GM18517 (cell line): ENCODE measurements around the gene ABHD4.
"Not testable (repeated sequence)": the region's sequence is repeated elsewhere in the genome, so short reads cannot be mapped to it uniquely, and the experiment has no call there.

Experiments
- ATAC-seq: cut with Tn5 transposase; IDR thresholded peaks from one replicate; pipeline ENCODE4 v1.9.1; 2021; ENCODE audit warnings: mild to moderate bottlenecking, moderate library complexity; ENCODE audit not compliant: unreplicated experiment

Gene ABHD4

DNA sequence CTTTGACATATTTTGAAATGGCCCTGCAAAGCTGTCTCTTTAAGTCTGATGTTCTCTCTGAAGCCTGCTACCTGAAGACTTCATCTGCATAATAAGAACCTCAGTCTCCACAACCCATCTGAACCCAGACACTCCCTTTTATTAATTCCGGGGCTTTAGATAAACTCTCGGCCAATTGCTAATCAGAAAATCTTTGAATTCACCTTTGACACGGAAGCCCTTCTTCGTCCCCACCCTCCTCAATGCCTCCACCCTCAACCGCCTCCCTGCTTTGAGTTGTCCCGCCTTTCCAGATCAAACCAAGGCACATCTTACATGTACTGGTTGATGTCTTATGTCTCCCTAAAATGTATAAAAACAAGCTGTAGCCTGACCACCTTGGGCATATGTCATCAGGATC lies 28.5 kb downstream of the ABHD4 start:
- no peak for ATAC-seq

DNA sequence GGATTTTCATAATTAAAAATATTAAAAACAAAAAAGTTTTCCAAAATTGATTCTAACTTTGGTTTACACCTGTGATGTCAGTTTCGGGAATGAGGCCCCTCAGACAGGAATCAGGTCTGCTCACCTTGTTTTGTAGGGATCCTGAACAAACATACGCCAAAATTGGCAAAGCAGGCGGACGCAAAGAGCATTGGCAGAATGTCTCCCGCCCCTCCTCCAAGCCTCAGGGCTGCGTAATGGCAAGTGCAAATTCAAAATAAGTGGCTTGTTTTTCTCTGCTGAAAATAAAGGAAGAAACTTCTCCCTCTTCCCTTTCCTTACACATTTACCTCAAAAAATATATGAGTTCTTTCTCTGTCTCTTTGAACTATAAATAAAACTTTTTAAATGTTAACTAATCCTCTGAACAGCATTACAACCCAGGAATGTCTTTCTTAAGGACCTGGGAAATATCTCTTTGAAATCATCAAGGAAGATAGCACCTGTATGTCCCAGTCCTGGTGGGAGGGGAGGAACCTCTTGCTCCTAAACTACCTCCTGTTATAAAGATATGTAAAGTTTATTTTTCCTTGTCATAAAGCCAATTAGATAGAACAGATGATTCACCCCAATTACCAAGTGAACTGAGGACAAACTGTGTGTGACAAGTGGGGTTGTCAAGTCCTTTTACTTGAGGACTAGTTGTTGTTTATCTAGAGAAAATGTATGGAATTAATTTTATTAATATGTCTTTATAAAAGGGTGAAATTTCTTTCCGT lies 29.6 kb downstream of the ABHD4 start:
- ATAC-seq: no peak

DNA sequence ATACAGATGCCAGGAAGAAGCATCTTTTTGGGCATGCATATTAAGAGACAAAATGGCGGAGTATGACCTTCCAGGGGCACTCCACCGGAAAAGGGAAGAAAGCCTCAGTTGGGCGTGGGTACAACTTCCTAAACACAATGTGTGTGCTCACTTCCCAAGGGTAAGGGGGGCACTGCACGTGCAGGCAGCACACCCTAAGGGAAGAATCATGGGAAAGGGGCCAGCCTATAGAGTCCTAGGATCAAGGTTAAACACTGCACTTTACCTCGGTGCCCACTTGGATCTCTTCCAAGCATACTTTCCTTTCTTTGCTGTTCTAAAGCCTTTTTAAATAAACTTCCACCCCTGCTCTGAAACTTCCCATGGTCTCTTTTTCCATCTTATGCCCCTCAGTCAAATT lies 31.3 kb downstream of the ABHD4 start:
- no peak for ATAC-seq

DNA sequence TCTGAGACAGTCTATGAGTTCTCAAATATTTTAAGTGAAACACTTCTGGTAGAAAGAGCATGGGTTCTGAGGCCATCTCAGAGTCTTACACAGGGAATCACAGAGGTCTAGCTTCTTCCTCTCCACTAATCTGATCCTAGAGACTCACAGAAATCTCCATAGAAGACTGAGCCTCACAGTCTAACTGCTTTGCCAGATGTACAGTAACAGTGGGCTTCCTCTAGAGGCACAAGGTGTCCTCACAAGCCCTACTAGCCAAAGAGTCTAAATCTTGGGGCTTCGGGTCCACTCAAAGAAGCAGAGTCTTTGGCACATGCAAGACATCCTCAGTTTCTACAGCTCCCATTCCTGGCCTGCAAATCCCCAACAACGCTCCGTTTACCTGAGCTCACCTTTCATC lies 32.0 kb downstream of the ABHD4 start:
- no peak for ATAC-seq

DNA sequence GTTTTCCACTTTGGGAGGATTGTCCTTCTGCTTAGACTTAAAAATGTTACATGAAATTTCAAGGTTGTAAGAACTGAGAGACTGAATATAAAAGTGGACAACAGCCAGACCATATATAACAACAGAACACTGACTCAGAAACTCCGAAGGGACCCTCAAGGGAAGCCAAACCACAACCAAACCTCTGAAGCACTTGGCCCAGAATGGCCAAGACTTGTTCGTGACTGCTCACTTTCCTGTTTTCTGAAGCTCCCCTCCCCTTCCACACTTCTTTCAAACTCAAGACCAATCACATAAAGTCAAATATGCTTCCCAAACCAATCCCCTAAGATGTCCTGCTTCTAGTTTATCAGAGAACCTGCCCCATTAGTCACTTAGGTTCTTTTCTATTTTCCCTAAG lies 32.4 kb downstream of the ABHD4 start:
- ATAC-seq: no peak

DNA sequence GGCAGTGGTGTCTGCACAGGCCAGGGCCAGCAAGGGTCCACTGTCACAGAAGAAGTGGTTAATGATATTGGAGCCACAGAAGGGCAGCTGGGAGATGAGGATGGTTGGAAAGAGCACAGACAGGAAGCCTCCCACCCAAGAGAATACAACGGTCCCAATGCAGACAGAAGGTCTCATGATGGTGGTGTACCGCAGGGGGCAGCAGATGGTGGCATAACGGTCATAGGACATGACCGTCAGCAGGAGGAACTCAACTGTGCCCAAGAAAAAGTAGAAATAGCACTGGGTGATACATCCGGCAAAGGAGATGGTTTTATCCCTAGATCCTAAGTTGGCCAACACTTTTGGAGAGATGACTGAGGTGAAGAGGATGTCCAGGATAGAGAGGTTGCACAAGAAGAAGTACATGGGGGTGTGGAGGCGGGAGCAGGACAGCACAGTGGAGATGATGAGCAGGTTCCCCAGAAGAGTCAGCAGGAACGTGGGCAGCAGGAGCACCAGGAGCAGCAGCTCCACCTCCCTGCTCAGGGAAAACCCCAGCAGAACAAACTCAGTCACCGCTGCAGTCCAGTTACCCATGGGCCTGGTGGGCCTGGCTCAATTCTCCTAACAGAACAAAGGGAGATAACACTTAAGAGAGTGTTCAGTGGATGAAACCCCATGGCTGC lies 36.3 kb downstream of the ABHD4 start:
- no peak for ATAC-seq

DNA sequence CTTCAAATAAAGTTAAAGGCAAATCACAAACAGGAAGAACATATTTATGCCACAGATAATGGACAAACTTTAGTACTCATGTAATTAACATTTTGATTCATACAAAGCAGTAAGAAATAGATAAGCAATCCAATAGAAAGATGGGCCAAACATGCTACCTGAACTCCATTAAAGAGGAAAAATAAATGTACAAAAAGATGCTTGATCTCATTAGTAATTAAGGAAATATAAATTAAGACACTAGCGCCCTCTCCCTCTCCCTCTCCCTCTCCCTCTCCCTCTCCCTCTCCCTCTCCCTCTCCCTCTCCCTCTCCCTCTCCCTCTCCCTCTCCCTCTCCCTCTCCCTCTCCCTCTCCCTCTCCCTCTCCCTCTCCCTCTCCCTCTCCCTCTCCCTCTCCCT lies 37.9 kb downstream of the ABHD4 start:
- ATAC-seq: not testable (repeated sequence)

DNA sequence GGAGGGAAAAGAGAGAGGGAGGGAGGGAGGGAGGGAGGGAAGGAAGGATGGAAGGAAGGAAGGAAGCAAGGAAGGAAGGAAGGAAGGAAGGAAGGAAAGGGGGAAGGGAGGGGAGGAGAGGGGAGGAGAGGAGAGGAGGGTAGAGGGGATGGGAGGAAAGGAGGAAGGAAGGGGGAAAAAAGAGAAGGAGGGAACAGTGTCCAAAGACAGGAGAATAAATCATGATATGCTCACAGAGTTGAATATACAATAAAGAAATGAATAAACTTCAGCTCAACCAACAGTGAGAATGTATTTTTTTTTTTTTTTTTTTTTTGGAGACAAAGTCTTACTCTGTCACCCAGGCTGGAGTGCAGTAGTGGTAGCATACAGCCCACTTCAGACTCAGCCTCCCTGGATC lies 42.1 kb downstream of the ABHD4 start:
- no peak for ATAC-seq

DNA sequence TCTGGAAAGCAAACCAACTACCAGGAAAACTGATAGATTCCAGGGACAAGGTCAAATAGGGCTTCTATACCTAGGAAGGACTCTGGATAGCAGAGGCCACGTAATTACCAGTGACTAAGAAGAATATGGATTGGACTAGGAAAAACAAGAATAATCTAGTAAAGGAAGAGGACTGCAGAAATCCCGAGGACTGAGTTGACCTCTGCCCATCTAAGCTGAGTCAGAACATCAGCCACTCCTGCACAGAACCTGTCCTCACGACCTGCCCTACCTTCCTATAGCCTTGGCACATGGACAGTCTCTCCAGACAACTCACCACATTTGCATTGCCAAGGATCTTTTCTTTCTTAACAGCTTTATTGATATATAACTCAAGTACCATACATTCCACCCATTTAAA lies 43.7 kb downstream of the ABHD4 start:
- ATAC-seq: no peak

DNA sequence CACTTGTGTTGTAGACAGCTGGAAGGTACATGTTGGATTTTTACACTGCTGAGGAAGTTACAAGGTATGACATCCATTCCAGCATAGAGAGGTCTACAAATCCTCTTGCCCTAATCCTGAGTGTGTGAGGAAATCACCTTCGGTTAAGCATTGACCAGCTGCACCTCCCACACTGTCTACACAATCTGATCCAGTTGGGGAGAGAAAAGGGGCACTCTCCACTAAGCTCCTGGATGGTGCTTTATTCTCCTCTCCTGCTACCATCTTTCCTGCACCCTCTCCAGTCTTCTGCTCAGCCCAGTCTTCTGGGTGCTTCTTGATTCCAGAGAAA lies 46.2 kb downstream of the ABHD4 start, which contains the start of gene OR6J1:
TSS of gene OR6J1 (minus strand) at position 48 of the 331 bp plus-strand sequence. CDS start 9,541 bp downstream, outside the sequence.
- no peak for ATAC-seq

DNA sequence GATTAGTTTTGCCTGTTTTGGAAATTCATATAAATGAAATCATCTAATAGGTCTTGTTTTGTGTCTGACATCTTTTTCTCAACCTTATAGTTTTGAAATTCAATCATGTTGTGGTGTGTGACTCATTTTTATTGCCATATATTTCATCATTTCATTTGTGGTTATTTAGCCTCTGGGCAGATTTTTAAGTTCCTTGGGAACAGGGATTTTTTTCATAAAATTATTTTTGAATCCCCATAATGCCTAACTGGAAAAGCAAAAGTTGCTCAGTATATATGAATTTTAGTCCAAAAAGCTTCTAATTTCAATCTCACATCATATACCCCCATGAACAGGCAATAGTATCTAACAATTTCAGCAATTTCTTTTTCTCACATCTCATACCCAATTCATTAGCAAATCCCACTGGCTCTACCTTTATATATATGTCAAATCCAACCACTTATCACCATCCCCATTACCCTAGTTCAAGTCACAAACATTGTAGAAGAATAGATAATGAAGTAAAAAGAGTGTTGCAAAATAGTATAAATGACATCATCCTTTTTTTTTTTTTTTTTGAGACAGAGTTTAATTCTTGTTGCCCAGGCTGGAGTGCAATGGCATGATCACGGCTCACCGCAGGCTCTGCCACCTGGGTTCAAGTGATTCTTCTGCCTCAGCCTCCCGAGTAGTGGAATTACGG lies 48.6 kb downstream of the ABHD4 start:
- no peak for ATAC-seq

DNA sequence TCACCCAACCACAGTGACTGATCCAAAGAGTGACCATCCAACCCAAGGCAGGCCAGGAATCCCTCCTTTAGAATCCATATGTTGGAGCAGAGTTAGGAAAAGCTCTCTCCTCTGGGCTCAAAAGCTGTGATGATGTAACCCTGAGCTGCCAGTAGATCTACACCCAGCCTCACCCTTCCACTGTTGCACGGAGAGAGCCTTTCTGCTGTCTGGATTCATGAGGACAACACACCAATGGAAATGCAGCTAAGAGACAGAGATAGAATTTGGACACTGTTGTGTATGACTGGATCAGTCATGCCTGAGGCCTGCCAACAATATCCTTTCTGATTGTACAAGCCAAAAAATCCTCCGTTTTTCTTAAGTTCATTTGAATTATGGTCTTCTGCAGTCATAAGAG lies 50.4 kb downstream of the ABHD4 start:
- no peak for ATAC-seq

DNA sequence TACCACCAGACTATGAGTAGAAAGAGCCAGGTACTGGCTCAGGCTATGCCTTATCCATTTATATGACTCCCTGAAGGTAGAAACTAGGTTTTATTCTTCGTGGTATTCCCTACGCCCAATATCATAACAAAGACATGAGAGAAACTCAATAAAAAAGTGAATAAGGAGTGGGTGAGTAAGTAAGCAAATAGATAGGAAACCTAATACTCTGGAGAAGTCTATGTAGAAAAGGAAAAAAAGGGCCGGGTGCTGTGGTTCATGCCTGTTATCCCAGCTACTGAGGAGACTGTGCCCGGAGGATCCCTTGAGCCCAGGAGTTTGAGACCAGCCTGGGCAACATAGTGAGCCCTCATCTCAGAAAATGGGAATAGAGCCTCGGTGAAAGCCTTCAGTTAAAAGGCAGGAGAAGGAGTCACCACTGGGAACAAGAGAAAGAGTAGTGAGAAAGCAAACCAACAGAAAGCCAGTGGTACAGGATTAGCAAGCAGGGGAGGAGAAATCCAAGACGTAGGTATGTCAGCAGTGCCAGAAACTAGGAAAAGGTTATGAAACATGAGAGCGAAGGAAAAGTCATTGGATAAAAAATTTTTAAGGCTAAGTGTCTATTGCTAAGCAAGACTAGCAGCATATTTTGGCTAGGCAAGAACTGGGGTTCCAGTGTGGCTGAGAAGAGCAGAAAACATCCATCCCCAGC lies 52.1 kb downstream of the ABHD4 start:
- no peak for ATAC-seq

DNA sequence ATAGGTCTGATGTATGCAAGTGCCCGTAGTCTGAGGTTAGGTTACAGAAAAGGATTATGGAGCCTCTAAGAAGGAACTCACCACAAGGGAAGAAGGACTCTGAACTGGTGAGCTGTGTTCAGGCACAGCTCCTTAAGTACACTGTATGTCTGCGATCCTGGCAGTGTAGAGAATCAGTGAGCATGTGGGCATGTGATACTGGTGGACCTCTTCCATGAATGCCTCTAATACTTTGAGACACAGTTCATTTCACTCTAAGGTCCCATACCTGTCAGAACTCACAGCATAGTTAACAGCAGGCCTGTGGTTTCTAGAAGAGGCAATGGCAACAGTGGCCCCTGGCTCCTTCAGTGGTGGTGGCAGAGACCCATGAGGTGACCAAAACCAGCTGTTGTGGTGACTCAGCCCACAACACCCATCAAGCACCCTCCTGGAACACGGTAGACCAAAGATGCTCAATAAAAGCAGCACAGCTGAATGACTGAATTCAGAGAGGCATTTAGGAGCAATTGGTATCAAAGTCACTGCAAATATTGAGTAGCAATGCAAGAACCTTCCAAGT lies 52.9 kb downstream of the ABHD4 start:
- ATAC-seq: no peak

DNA sequence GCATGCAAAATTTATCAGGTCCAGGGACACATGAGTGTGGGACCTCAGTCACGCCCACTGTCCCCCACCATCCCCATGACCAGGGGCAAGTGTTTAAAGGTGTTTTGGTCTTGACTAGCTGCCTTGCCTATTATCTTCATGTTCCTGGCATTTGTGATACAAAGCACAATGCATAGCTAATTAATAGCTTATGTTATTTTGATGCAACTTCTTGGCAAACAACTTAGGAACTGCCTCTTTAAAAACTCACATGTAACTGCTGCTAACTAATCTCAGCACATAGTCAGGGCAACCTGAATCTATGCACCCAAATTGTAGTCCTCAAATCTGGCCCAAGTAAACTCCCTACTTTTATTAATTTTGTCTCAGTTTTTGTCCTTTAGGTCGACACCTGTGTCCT lies 53.5 kb downstream of the ABHD4 start:
- no peak for ATAC-seq

DNA sequence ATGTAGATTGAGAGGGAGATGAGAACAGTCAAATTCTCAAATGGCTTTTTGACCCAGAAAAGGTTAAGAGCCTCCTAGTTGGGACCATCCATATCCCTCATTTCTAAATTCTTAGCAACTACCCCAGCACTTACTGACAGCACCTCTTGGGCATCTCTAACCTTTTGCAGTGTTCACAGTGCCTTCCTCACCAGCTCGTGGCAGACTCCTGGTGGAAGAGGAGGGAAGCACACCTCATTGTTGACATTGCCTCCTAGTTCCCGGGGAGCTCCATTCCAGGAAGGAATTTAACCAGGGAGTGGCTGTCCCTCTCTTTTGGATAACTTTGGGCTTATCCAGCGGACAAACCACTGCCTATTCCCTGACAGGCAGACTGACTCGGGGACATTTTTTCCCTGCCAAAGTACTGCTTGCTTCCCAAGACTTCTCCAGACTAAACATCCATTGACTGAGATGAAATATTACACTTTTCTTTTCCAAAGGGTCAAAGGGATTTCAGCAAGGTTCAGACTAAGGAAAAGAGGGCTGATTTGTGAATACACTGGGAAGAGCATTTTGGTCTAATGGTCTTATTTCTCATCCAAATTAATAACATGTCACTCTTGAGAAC lies 55.0 kb downstream of the ABHD4 start:
- ATAC-seq: no peak

DNA sequence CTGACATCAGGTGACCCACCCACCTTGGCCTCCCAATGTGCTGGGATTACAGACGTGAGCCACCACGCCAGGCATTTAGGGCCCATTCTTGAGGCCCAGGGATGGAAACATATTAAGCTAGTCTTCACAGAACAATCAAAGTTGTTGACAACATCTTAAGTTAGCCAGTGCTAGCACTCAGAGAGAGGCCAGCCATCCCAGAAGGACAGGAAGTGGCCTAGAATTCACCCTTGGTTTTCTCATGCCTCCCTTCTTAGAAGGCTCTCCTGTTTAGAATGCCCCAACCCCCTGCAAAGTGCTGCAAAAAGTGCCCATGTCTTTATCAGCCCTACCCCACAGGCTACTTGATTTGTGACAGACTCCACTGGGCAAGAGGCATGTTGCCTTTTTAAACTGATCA lies 58.1 kb downstream of the ABHD4 start:
- ATAC-seq: no peak

DNA sequence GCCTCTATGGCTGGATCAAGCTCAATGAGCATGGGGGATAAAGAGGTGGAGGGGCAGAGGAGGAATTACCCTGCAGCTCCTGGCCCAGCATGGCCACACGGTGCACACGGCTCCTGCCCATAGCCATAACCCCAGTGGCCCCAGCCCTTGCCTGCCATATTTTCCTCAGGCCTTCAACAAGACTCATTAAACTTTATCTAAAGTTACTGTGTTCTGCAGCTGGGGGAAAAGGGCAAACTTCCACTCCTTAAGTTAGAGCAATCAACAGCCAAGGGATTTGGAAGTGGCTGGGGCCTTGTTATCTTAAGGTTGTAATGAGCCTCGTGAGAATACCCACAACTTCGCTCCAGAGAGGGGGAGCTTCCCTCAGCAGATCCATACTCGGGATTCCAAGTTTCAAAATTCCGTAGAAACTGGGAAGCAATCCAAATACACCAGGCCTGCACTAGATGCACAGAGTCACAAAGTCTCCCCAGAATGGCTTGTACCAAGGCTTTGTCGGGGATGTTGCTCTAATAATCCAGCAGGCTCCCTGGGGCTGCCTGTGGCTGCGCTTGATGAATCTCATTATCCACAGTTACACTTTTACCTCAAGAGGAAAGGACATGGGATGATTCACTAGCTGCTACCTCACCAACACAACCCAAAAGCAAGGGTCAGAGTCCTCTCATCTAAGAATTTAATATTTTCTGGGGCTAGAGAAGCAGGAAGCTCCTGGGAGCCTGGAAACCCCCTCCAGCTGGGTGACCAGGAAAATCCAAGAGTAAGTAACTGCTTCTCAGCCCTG lies 59.0 kb downstream of the ABHD4 start:
- ATAC-seq: no peak

DNA sequence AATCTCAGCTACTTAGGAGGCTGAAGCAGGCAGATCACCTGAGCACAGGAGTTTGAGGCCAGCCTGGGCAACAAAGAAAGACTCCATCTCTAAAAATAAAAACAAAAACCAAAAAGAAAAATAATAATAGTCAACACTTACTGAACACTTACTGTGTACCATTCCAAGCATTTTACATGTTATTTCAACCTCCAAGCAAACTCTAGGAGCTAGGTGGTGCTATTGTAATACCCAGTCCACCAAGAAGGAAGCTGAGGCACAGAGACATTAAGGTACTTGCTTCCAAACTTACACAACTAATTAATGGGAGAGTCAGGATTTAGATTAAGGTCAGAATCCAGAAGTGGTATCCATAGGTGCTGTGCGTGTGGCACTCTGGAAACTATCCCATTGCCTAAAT lies 59.8 kb downstream of the ABHD4 start:
- no peak for ATAC-seq

DNA sequence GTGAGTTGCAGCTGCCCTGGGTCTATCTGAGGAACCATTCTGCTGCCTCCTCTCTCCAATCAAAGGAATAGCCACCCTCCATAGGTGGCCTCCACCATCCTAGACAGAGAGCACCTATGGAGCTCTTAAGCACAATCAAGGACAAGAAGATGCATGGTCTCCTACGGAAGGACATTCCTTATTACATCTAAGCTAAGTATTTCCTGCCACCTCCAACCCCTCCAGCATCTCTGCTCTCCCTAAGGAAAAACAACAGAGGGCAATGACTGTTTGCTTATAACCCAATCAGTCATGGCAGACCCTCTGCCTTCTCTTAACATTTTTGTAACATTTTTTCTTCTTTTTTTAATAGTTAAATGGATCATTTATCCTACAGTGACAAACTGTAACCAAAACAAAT lies 60.8 kb downstream of the ABHD4 start:
- no peak for ATAC-seq
